Testis (tissue), 3 donors: ENCODE measurements around the gene FHIT. TPM values are rescaled to one million over a fixed set of nuclear protein-coding genes. Genes with fewer than 3 reads are reported as not detected.

Source experiments
- DNase-seq: peaks from one replicate; pipeline ENCODE4 v3.0.0-alpha.2; 2019
- H3K27ac ChIP-seq, 2 donors: fragments of 200-600 bp; sonication (generic); one replicate each; pipeline ENCODE4 v1.5.1; 2019
- H3K27me3 ChIP-seq: fragments of 200-600 bp; sonication (generic); one replicate; pipeline ENCODE4 v1.5.1; 2019
- H3K36me3 ChIP-seq: fragments of 200-600 bp; sonication (generic); one replicate; pipeline ENCODE4 v1.5.1; 2017; ENCODE audit warnings: low read depth; ENCODE audit errors: missing control alignments
- H3K4me1 ChIP-seq: fragments of 200-600 bp; sonication (generic); one replicate; pipeline ENCODE4 v1.5.1; 2019
- H3K4me3 ChIP-seq, 2 donors: fragments of 200-600 bp; sonication (generic); one replicate each; pipeline ENCODE4 v1.5.1; 2017 to 2019
- H3K9me3 ChIP-seq: fragments of 200-600 bp; sonication (generic); one replicate; pipeline ENCODE4 v1.5.1; 2017
- CTCF ChIP-seq, 3 experiments: fragments of 450-650 bp in 2 of 3; fragments of 200-600 bp in 1 of 3; sonication (generic) in 1 of 3; IDR thresholded peaks; one replicate each; pipeline ENCODE4 v1.5.1; 2016 to 2019; ENCODE audit warnings: antibody characterized with exemption in 3 of 3, mild to moderate bottlenecking in 2 of 3, moderate library complexity in 1 of 3
- POLR2A ChIP-seq: fragments of 450-650 bp; IDR thresholded peaks from one replicate; pipeline ENCODE4 v1.6.1; 2017; ENCODE audit warnings: antibody characterized with exemption, mild to moderate bottlenecking, moderate library complexity
- WGBS, 2 donors: methylation state at CpG; one replicate each; pipeline ENCODE4 v1.1.5; 2018; 5-methylcytosine and 5-hydroxymethylcytosine counted together
- intact Hi-C: fragments of 100-400 bp; cut with DNase I; formaldehyde crosslinking; loops from one replicate; pipeline ENCODE4 v1.15.1; 2023; ENCODE audit warnings: low total_unique reads
- polyA plus RNA-seq: library from polyadenylated mRNA; stranded (reverse); fragments of 350-450 nt; fragmentation: Illumina TruSeq; extraction: RNeasy Lipid Tissue Mini Kit (QIAGEN cat#74804); gene quantifications from one replicate; pipeline ENCODE4 v1.2.3, GENCODE V29; 2014; ENCODE audit warnings: low read depth, low replicate concordance; ENCODE audit not compliant: insufficient read depth
- total RNA-seq, 2 donors: library from RNA; depleted of rRNA; stranded (reverse); fragments of >200 nt; gene quantifications; one replicate each; pipeline ENCODE4 v1.2.3, GENCODE V29; 2016

The FHIT gene
- total and polyA plus RNA-seq, 3 donors from 2014 or later, result 10.1 to 29.6 (median 15.5) TPM

- intact Hi-C loops, result no loop called here
- Histone ChIP-seq H3K27ac (no peak overlapping the region), H3K4me3 (no peak overlapping the region), H3K9me3 (no peaks in the 10 kb centered on the region), H3K36me3 (no peaks in the 10 kb centered on the region), H3K4me1 (no peaks in the 10 kb centered on the region), H3K27me3 (no peaks in the 10 kb centered on the region)
- WGBS, 2 donors, result 80 to 88% methylated on average over 2 of the region's 2 CpGs
- TF ChIP-seq POLR2A, result no peak
- no peak for DNase-seq
Measured at GRCh38 chr3:61177450-61177849, 73.8 kb downstream of the FHIT start.

GRCh38 chr3:61173676-61174075 is 77.6 kb downstream of the FHIT start:
- no peak for DNase-seq
- Histone ChIP-seq H3K9me3 (no peaks in the 10 kb centered on the region), H3K4me1 (no peaks in the 10 kb centered on the region), H3K4me3 (no peak overlapping the region), H3K27ac (no peak overlapping the region), H3K36me3 (no peaks in the 10 kb centered on the region), H3K27me3 (no peaks in the 10 kb centered on the region)
- intact Hi-C loops, result no loop called here
- TF ChIP-seq CTCF (IDR thresholded peaks at IDR 0.05), result no peak
- no peak for TF ChIP-seq POLR2A

GRCh38 chr3:61172684-61173083 is 78.6 kb downstream of the FHIT start:
- no peak for TF ChIP-seq CTCF (IDR thresholded peaks at IDR 0.05)
- no peak for TF ChIP-seq POLR2A
- H3K27ac ChIP-seq, result no peak overlapping the region
- WGBS, 2 donors, result 49 to 53% methylated on average over 2 of the region's 2 CpGs
- no peaks in the 10 kb centered on the region for H3K36me3 ChIP-seq
- no peaks in the 10 kb centered on the region for H3K4me1 ChIP-seq
- intact Hi-C loops, result no loop called here
- no peak for DNase-seq
- H3K9me3 ChIP-seq, result no peaks in the 10 kb centered on the region
- H3K4me3 ChIP-seq, result no peak overlapping the region
- H3K27me3 ChIP-seq, result no peaks in the 10 kb centered on the region

GRCh38 chr3:61172203-61172602 is 79.0 kb downstream of the FHIT start:
- Histone ChIP-seq H3K4me3 (no peak overlapping the region), H3K36me3 (no peaks in the 10 kb centered on the region), H3K27ac (no peak overlapping the region), H3K4me1 (no peaks in the 10 kb centered on the region), H3K27me3 (no peaks in the 10 kb centered on the region), H3K9me3 (no peaks in the 10 kb centered on the region)
- intact Hi-C loops, result no loop called here
- TF ChIP-seq CTCF (IDR thresholded peaks at IDR 0.05), result no peak
- no peak for DNase-seq
- WGBS, 2 donors, result 90 to 92% methylated on average over 1 of the region's 1 CpG

GRCh38 chr3:61169621-61170251 is 81.5 kb downstream of the FHIT start:
- no peaks in the 10 kb centered on the region for H3K9me3 ChIP-seq

More at GRCh38 chr3:61169621-61170251, 81.5 kb downstream of the FHIT start:
- intact Hi-C loops, result no loop called here
- H3K4me3 ChIP-seq, result no peak overlapping the region
- DNase-seq, result no peak
- no peak for TF ChIP-seq CTCF (IDR thresholded peaks at IDR 0.05)
- TF ChIP-seq POLR2A, result no peak
- 78 to 80% methylated on average over 2 of the region's 2 CpGs for WGBS, 2 donors
- H3K4me1 ChIP-seq, result no peaks in the 10 kb centered on the region
- no peaks in the 10 kb centered on the region for H3K27me3 ChIP-seq
- no peak overlapping the region for H3K27ac ChIP-seq
- H3K36me3 ChIP-seq, result no peaks in the 10 kb centered on the region
